Fibroblast of skin of abdomen (primary cell): ENCODE measurements around the gene CTXND1.

Source experiments
- DNase-seq: peaks from one replicate; pipeline ENCODE4 v3.0.0-alpha.2; 2013

Gene CTXND1

GRCh38 chr15:80251428-80252120 is 439 bp downstream of the CTXND1 start:
- no peak for DNase-seq

GRCh38 chr15:80250614-80251427 is 1.2 kb downstream of the CTXND1 start:
- no peak for DNase-seq

- no peak for DNase-seq
Observed at GRCh38 chr15:80249973-80250372, 2.0 kb downstream of the CTXND1 start.

- no peak for DNase-seq
Observed at GRCh38 chr15:80247320-80247719, 4.7 kb downstream of the CTXND1 start.

- no peak for DNase-seq
Observed at GRCh38 chr15:80246425-80246894, 5.6 kb downstream of the CTXND1 start.

- DNase-seq, result no peak
Observed at GRCh38 chr15:80242802-80243201, 9.2 kb downstream of the CTXND1 start.

GRCh38 chr15:80242132-80242769 is 9.8 kb downstream of the CTXND1 start:
- peak; percentile 21 for DNase-seq

GRCh38 chr15:80241508-80241907 is 10.5 kb downstream of the CTXND1 start:
- no peak for DNase-seq

GRCh38 chr15:80240276-80240675 is 11.7 kb downstream of the CTXND1 start:
- no peak for DNase-seq

- DNase-seq, result peak; percentile 5
Observed at GRCh38 chr15:80234883-80235282, 17.1 kb downstream of the CTXND1 start.

GRCh38 chr15:80233581-80233980 is 18.4 kb downstream of the CTXND1 start:
- DNase-seq, result no peak

GRCh38 chr15:80231371-80231770 is 20.6 kb downstream of the CTXND1 start:
- no peak for DNase-seq

GRCh38 chr15:80228959-80229610 is 22.9 kb downstream of the CTXND1 start:
- DNase-seq, result no peak

- no peak for DNase-seq
Observed at GRCh38 chr15:80219955-80220354, 32.1 kb downstream of the CTXND1 start.

- DNase-seq, result no peak
Observed at GRCh38 chr15:80217327-80217900, 34.6 kb downstream of the CTXND1 start.

- no peak for DNase-seq
Observed at GRCh38 chr15:80216911-80217310, 35.1 kb downstream of the CTXND1 start.

GRCh38 chr15:80216141-80216540 is 35.9 kb downstream of the CTXND1 start:
- DNase-seq, result no peak

GRCh38 chr15:80214910-80215309 is 37.1 kb downstream of the CTXND1 start:
- DNase-seq, result no peak

GRCh38 chr15:80211976-80212375 is 40.0 kb downstream of the CTXND1 start:
- no peak for DNase-seq

- no peak for DNase-seq
Observed at GRCh38 chr15:80210611-80211573, 41.1 kb downstream of the CTXND1 start.
